Left lung (tissue), 10 donors: ENCODE data around the gene FAAP20. TPM values are rescaled to one million over a fixed set of nuclear protein-coding genes. Genes with fewer than 3 reads are reported as not detected.

ENCODE experiments used
- ATAC-seq: fragments of 200-7000 bp; cut with Tn5 transposase; one replicate; pipeline ENCODE4 v1.9.1; 2020; ENCODE audit warnings: moderate library complexity
- DNase-seq, 4 donors: peaks; one replicate each; pipeline ENCODE4 v3.0.0-alpha.2; 2013 to 2020
- H3K27ac ChIP-seq, 2 donors: fragments of 200-600 bp; sonication (generic) in 1 of 2; one replicate each; pipeline versions ENCODE4 v1.5.0 to v1.8.0; 2020 to 2021
- H3K27me3 ChIP-seq, 2 donors: fragments of 200-600 bp; sonication (generic) in 1 of 2; one replicate each; pipeline versions ENCODE4 v1.5.0 to v1.8.0; 2020 to 2021
- H3K36me3 ChIP-seq, 2 donors: fragments of 200-600 bp; sonication (generic) in 1 of 2; one replicate each; pipeline versions ENCODE4 v1.5.0 to v1.8.0; 2020 to 2021
- H3K4me1 ChIP-seq, 2 donors: fragments of 200-600 bp; one replicate each; pipeline ENCODE4 v1.8.0; 2021
- H3K4me3 ChIP-seq, 2 donors: fragments of 200-600 bp; sonication (generic) in 1 of 2; one replicate each; pipeline versions ENCODE4 v1.5.0 to v1.8.0; 2020 to 2021; ENCODE audit warnings: mild to moderate bottlenecking in 1 of 2
- H3K9me3 ChIP-seq, 2 donors: fragments of 200-600 bp; sonication (generic) in 1 of 2; one replicate each; pipeline versions ENCODE4 v1.5.0 to v1.8.0; 2020 to 2021
- intact Hi-C, 2 donors: fragments of 100-400 bp; cut with DNase I; formaldehyde crosslinking; loops; one replicate each; pipeline versions ENCODE4 v1.11.2 to v1.14.2; 2022
- polyA plus RNA-seq, 6 donors: library from polyadenylated mRNA; unstranded; fragments of 120-200 nt; gene quantifications; one replicate each; pipeline ENCODE4 v1.2.1, GENCODE V29; 2013; ENCODE audit not compliant: insufficient read length in 6 of 6
- total RNA-seq, 2 donors: library from RNA; stranded (reverse); fragmentation: NEBNext Ultra II Directional; extraction: Animal tissue kit (Norgen Biotek cat#: 25700); gene quantifications; one replicate each; pipeline ENCODE4 v1.2.1, GENCODE V29; 2021
- TF ChIP-seq, protein P1 (sequence below), 2 donors: fragments of 200-600 bp; sonication (generic) in 1 of 2; IDR thresholded peaks; one replicate each; pipeline versions ENCODE4 v1.5.0 to v1.8.0; 2021; ENCODE audit warnings: antibody characterized with exemption in 2 of 2
- donor health status: DM: no; HTN: yes; CAD: no.
- donor health status: DM: no; HTN: no; CAD: no.

FAAP20 gene
- total and polyA plus RNA-seq, 8 donors, result 29.5 to 69.7 (median 45.8) TPM

DNA sequence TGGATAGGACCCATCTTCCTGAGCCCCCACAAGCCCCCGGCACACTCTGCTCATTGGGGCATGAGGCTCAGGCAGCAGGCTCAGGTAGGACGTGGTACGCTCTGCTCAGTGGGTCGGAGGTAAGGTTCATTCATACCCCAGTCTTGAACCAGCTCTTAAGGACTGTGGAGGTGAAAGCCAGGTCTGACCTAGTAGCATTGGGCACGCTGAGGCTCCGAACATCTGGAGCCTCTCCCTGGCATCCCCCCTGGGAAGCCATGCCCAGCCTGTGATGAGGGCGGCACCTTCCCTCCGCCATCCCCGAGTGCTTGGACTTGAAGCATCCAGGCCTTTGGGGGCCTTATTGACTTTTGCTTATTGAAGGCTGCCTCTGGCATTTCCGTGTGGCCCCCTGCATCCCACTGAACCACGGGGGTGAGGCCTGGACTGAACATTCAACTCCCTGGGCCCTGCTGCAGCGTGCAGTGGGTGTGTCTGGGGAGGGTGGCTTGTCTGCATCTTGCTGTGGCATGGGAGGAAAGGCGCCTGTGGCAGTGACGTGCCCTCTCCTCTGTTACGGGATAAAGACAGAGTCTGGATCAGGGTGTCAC is 50.0 kb downstream of the FAAP20 start:
- Histone ChIP-seq H3K36me3 (peaks cover 0 to 32% of the 10 kb centered on the region in 2 donors), H3K27me3 (no peaks in the 10 kb centered on the region), H3K4me1 (peaks cover 0 to 53% of the 10 kb centered on the region in 2 donors), H3K9me3 (no peaks in the 10 kb centered on the region), H3K4me3 (no peak overlapping the region), H3K27ac (no peak overlapping the region)
- ATAC-seq, result no peak
- intact Hi-C loops, result no loop called here
- TF ChIP-seq, protein P1, sequence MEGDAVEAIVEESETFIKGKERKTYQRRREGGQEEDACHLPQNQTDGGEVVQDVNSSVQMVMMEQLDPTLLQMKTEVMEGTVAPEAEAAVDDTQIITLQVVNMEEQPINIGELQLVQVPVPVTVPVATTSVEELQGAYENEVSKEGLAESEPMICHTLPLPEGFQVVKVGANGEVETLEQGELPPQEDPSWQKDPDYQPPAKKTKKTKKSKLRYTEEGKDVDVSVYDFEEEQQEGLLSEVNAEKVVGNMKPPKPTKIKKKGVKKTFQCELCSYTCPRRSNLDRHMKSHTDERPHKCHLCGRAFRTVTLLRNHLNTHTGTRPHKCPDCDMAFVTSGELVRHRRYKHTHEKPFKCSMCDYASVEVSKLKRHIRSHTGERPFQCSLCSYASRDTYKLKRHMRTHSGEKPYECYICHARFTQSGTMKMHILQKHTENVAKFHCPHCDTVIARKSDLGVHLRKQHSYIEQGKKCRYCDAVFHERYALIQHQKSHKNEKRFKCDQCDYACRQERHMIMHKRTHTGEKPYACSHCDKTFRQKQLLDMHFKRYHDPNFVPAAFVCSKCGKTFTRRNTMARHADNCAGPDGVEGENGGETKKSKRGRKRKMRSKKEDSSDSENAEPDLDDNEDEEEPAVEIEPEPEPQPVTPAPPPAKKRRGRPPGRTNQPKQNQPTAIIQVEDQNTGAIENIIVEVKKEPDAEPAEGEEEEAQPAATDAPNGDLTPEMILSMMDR (IDR thresholded peaks at IDR 0.05), result no peak
- peak in 1 of 4 donors; percentile 58 for DNase-seq

DNA sequence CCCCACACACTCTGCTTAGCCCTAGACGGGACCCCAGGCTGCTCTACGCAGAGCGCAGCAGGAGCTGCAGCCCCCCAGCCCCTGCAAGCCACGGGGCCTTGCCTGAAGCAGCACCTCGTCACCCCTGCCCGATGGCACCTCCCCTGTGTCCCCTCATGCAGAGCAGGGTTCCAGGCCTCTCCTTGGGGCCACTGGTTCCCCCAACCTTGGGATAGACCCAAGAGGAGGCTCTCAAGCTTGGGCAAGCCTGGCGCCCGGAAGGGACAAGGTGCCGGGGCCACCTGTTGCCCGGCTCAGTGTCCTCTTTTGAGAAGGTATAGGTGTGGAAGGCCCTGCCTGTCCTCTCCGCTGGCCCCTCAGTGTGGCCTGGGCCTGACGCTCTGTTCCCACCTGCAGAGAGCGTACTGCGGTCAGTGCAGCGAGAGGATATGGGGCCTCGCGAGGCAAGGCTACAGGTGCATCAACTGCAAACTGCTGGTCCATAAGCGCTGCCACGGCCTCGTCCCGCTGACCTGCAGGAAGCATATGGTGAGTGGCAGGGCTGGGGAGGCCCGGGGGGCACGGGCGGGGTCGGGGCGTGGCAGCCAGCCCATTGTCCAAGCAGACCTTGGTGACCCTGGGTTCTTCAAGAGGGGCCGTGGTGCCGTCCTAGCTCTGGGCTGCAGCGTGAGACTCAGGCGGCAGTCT is 50.6 kb downstream of the FAAP20 start:
- Histone ChIP-seq H3K27ac (no peak overlapping the region), H3K9me3 (no peaks in the 10 kb centered on the region), H3K4me3 (no peak overlapping the region), H3K27me3 (no peaks in the 10 kb centered on the region), H3K4me1 (peaks cover 0 to 51% of the 10 kb centered on the region in 2 donors), H3K36me3 (peaks cover 0 to 26% of the 10 kb centered on the region in 2 donors)
- TF ChIP-seq, protein P1 (IDR thresholded peaks at IDR 0.05), result no peak
- peak in 1 of 4 donors; percentile 77 for DNase-seq
- intact Hi-C loops, result no loop called here
- no peak for ATAC-seq

DNA sequence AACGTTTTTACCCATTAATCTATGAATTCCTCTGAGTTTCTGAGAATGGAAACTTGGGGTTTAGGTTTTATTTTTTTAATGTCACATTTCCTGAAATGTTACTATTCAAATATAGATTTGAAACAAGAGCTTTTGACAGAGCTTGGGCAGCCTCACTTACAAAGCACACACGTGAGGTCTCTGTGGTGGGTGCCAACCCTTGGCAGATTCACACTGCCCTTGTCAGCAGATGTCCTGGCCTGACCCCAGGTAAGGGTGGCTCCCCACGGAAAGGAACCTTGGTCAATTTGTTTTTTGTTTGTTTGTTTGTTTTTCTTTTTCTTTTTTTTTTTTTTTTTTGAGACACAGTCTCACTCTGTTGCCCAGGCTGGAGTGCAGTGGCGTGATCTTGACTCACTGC is 53.5 kb downstream of the FAAP20 start:
- peaks cover 4 to 47% of the 10 kb centered on the region in 2 donors for H3K4me1 ChIP-seq
- no peak overlapping the region for H3K27ac ChIP-seq
- ATAC-seq, result no peak
- H3K36me3 ChIP-seq, result peaks cover 0 to 13% of the 10 kb centered on the region in 2 donors
- intact Hi-C loops, result no loop called here
- TF ChIP-seq, protein P1 (IDR thresholded peaks at IDR 0.05), result no peak
- DNase-seq, result peak in 1 of 4 donors; percentile 34
- no peaks in the 10 kb centered on the region for H3K9me3 ChIP-seq
- H3K4me3 ChIP-seq, result no peak overlapping the region
- H3K27me3 ChIP-seq, result no peaks in the 10 kb centered on the region

Other genes starting within 250 kb of the FAAP20 start
- gene CFAP74, start 191.0 kb downstream of the FAAP20 start, total RNA-seq, result 1 to 10 TPM in 1 of 2 donors, under 1 TPM in 1; 0.23 to 2.6 TPM
- gene CFAP74, start 191.0 kb downstream of the FAAP20 start, polyA plus RNA-seq, result 1 to 10 TPM; 1.2 to 4.7 (median 3.2) TPM
- under 1 TPM; 0.31 to 0.50 TPM for gene GABRD, start 175.4 kb downstream of the FAAP20 start, total RNA-seq
- gene GABRD, start 175.4 kb downstream of the FAAP20 start, polyA plus RNA-seq, result 10 to 100 TPM in 3 of 6 donors, 1 to 10 TPM in 3; 8.9 to 14.2 (median 9.8) TPM
- gene PRKCZ, start 144.4 kb downstream of the FAAP20 start, total RNA-seq, result 100 to 1,000 TPM; 100 to 129 TPM
- 10 to 100 TPM; 37.5 to 49.4 (median 46.0) TPM for gene PRKCZ, start 144.4 kb downstream of the FAAP20 start, polyA plus RNA-seq
- 10 to 100 TPM; 75.8 to 89.0 TPM for gene SKI, start 33.5 kb upstream of the FAAP20 start, total RNA-seq
- gene SKI, start 33.5 kb upstream of the FAAP20 start, polyA plus RNA-seq, result 10 to 100 TPM; 55.8 to 82.3 (median 71.0) TPM
- gene MORN1, start 196.8 kb upstream of the FAAP20 start, total RNA-seq, result 1 to 10 TPM; 7.5 to 9.8 TPM
- 10 to 100 TPM; 12.8 to 17.8 (median 15.1) TPM for gene MORN1, start 196.8 kb upstream of the FAAP20 start, polyA plus RNA-seq
- 100 to 1,000 TPM; 163 to 167 TPM for gene RER1, start 197.1 kb upstream of the FAAP20 start, total RNA-seq
- gene RER1, start 197.1 kb upstream of the FAAP20 start, polyA plus RNA-seq, result 100 to 1,000 TPM in 2 of 6 donors, 10 to 100 TPM in 4; 89.6 to 107 (median 98.3) TPM
- 10 to 100 TPM; 14.3 to 16.3 TPM for gene PEX10, start 217.8 kb upstream of the FAAP20 start, total RNA-seq
- gene PEX10, start 217.8 kb upstream of the FAAP20 start, polyA plus RNA-seq, result 10 to 100 TPM; 15.5 to 22.9 (median 19.2) TPM